ENCODE measurements around the gene MIDN.
A peak's percentile ranks its signal among the peaks of the same experiment; 100 is the strongest.

The MIDN gene

GRCh38 chr19:1220976-1221903, 27.1 kb upstream of the MIDN start:
- peak in 1 of 3 experiments; percentile 25 for DNase-seq

- no peak for DNase-seq
Observed at GRCh38 chr19:1221904-1222255, 26.5 kb upstream of the MIDN start.

GRCh38 chr19:1222394-1222793, 26.0 kb upstream of the MIDN start:
- DNase-seq: no peak

- peak in 1 of 3 experiments; percentile 7 for DNase-seq
Observed at GRCh38 chr19:1223018-1223855, 25.1 kb upstream of the MIDN start.

- no peak for DNase-seq
Observed at GRCh38 chr19:1224047-1224825, 24.1 kb upstream of the MIDN start.

GRCh38 chr19:1224847-1225246, 23.5 kb upstream of the MIDN start:
- no peak for DNase-seq

GRCh38 chr19:1225440-1226226, 22.8 kb upstream of the MIDN start:
- DNase-seq: no peak

- DNase-seq: no peak
Observed at GRCh38 chr19:1226227-1226518, 22.2 kb upstream of the MIDN start.

GRCh38 chr19:1226522-1227303, 21.7 kb upstream of the MIDN start:
- DNase-seq: no peak

- DNase-seq: no peak
Observed at GRCh38 chr19:1227304-1228054, 20.9 kb upstream of the MIDN start.

GRCh38 chr19:1228161-1228957, 20.0 kb upstream of the MIDN start:
- no peak for DNase-seq

GRCh38 chr19:1229056-1229923, 19.1 kb upstream of the MIDN start:
- DNase-seq: no peak

GRCh38 chr19:1229924-1230782, 18.2 kb upstream of the MIDN start:
- DNase-seq: no peak

- DNase-seq: no peak
Observed at GRCh38 chr19:1230783-1231489, 17.4 kb upstream of the MIDN start.

GRCh38 chr19:1231729-1232637, 16.4 kb upstream of the MIDN start:
- DNase-seq: no peak

- DNase-seq: no peak
Observed at GRCh38 chr19:1232652-1233072, 15.7 kb upstream of the MIDN start.
